H9 (cell line): Measurements from ENCODE around the gene MFSD2B. TPM values are rescaled to one million over a fixed set of nuclear protein-coding genes. Genes with fewer than 3 reads are reported as not detected.

ENCODE experiments used
- DNase-seq: peaks from one replicate; pipeline ENCODE4 v3.0.0-alpha.2; 2017
- H2AFZ ChIP-seq: one replicate; pipeline ENCODE4 v1.6.1; 2013; ENCODE audit warnings: mild to moderate bottlenecking, low read length, control low read depth, moderate library complexity
- H2AK5ac ChIP-seq: 2 replicates; pipeline ENCODE4 v1.6.1; 2013; ENCODE audit warnings: low read length, control low read depth, mixed read lengths; ENCODE audit not compliant: insufficient read length
- H2BK120ac ChIP-seq: one replicate; pipeline ENCODE4 v1.6.1; 2013; ENCODE audit warnings: low read depth, mild to moderate bottlenecking, low read length, control low read depth, inconsistent platforms; ENCODE audit not compliant: poor library complexity, severe bottlenecking
- H2BK12ac ChIP-seq: 2 replicates; pipeline ENCODE4 v1.6.1; 2013; ENCODE audit warnings: low read length, control low read depth, mixed read lengths, low read depth; ENCODE audit not compliant: insufficient read length
- H2BK15ac ChIP-seq: 2 replicates; pipeline ENCODE4 v1.6.1; 2013; ENCODE audit warnings: low read depth, low read length, control low read depth
- H2BK20ac ChIP-seq: one replicate; pipeline ENCODE4 v1.6.1; 2013; ENCODE audit warnings: low read depth, mild to moderate bottlenecking, low read length, control low read depth, inconsistent platforms; ENCODE audit not compliant: poor library complexity, severe bottlenecking
- H2BK5ac ChIP-seq: 2 replicates; pipeline ENCODE4 v1.6.1; 2013; ENCODE audit warnings: low read length, control low read depth, mixed read lengths; ENCODE audit not compliant: insufficient read length
- H3K14ac ChIP-seq: 2 replicates; pipeline ENCODE4 v1.6.1; 2013; ENCODE audit warnings: low read length, control low read depth; ENCODE audit not compliant: insufficient read depth
- H3K18ac ChIP-seq: 2 replicates; pipeline ENCODE4 v1.6.1; 2013; ENCODE audit warnings: low read depth, mild to moderate bottlenecking, mixed read lengths, low read length, control low read depth; ENCODE audit not compliant: insufficient read length
- H3K23ac ChIP-seq: 2 replicates; pipeline ENCODE4 v1.6.1; 2013; ENCODE audit warnings: low read length, control low read depth, mixed read lengths, low read depth; ENCODE audit not compliant: insufficient read length
- H3K23me2 ChIP-seq: 2 replicates; pipeline ENCODE4 v1.6.1; 2013; ENCODE audit warnings: low read depth, mild to moderate bottlenecking, mixed read lengths, low read length, control low read depth; ENCODE audit not compliant: insufficient read length, poor library complexity, severe bottlenecking
- H3K27ac ChIP-seq: 2 replicates; pipeline ENCODE4 v1.5.1; 2013; ENCODE audit warnings: low read length, control low read depth, mixed read lengths, low read depth; ENCODE audit not compliant: insufficient read length
- H3K27me3 ChIP-seq: 2 replicates; pipeline ENCODE4 v1.6.1; 2013; ENCODE audit warnings: low read length, control low read depth, inconsistent platforms; ENCODE audit not compliant: insufficient read depth
- H3K4ac ChIP-seq: 2 replicates; pipeline ENCODE4 v1.6.1; 2013; ENCODE audit warnings: low read depth, mild to moderate bottlenecking, control low read depth, inconsistent platforms, low read length, moderate library complexity
- H3K4me1 ChIP-seq: 2 replicates; pipeline ENCODE4 v1.6.1; 2013; ENCODE audit warnings: low read length, control low read depth, inconsistent platforms; ENCODE audit not compliant: insufficient read depth
- H3K4me2 ChIP-seq: 2 replicates; pipeline ENCODE4 v1.6.1; 2013; ENCODE audit warnings: low read length, control low read depth, mixed read lengths; ENCODE audit not compliant: insufficient read length, insufficient read depth
- H3K56ac ChIP-seq: 2 replicates; pipeline ENCODE4 v1.6.1; 2013; ENCODE audit warnings: low read depth, mild to moderate bottlenecking, mixed read lengths, low read length, control low read depth; ENCODE audit not compliant: insufficient read length
- H3K79me1 ChIP-seq: 2 replicates; pipeline ENCODE4 v1.6.1; 2013; ENCODE audit warnings: low read depth, mild to moderate bottlenecking, moderate library complexity, low read length, control low read depth, inconsistent platforms; ENCODE audit not compliant: insufficient read depth, poor library complexity, severe bottlenecking
- H3K79me2 ChIP-seq: 2 replicates; pipeline ENCODE4 v1.6.1; 2013; ENCODE audit warnings: low read length, control low read depth, inconsistent platforms; ENCODE audit not compliant: insufficient read depth
- H3K9ac ChIP-seq: 2 replicates; pipeline ENCODE4 v1.6.1; 2013; ENCODE audit warnings: low read length, control low read depth, mixed read lengths; ENCODE audit not compliant: insufficient read length; ENCODE audit errors: extremely low read depth
- H3K9me3 ChIP-seq: one replicate; pipeline ENCODE4 v1.6.1; 2013; ENCODE audit warnings: low read depth, low read length, inconsistent platforms; ENCODE audit not compliant: control insufficient read depth
- H3T11ph ChIP-seq: one replicate; pipeline ENCODE4 v1.6.1; 2013; ENCODE audit warnings: mild to moderate bottlenecking, low read length, control low read depth, inconsistent platforms
- H4K20me1 ChIP-seq: one replicate; pipeline ENCODE4 v1.6.1; 2013; ENCODE audit not compliant: control insufficient read depth, insufficient read length, insufficient read depth
- H4K5ac ChIP-seq: 2 replicates; pipeline ENCODE4 v1.6.1; 2013; ENCODE audit warnings: low read depth, mild to moderate bottlenecking, mixed read lengths, low read length, control low read depth; ENCODE audit not compliant: insufficient read length
- H4K8ac ChIP-seq: replicated peaks from 2 replicates; pipeline ENCODE4 v1.6.1; 2013; ENCODE audit warnings: low read length, control low read depth, mixed read lengths, low read depth; ENCODE audit not compliant: insufficient read length
- H4K91ac ChIP-seq: 2 replicates; pipeline ENCODE4 v1.6.1; 2013; ENCODE audit warnings: low read depth, mild to moderate bottlenecking, moderate library complexity, mixed read lengths, low read length, control low read depth; ENCODE audit not compliant: insufficient read length
- H3K27ac Mint-ChIP-seq, 3 experiments: 2 replicates in 2 of 3; 3 replicates in 1 of 3; pipeline ENCODE4 v1.8.0; 2020 to 2021; ENCODE audit warnings: mixed read lengths in 3 of 3, mild to moderate bottlenecking in 1 of 3, moderate library complexity in 1 of 3
- H3K27me3 Mint-ChIP-seq: 2 replicates; pipeline ENCODE4 v1.8.0; 2021; ENCODE audit warnings: low read depth, mild to moderate bottlenecking, moderate library complexity, mixed read lengths
- H3K36me3 Mint-ChIP-seq, 3 experiments: 2 replicates in 2 of 3; 3 replicates in 1 of 3; pipeline ENCODE4 v1.8.0; 2020 to 2021; ENCODE audit warnings: low read depth in 3 of 3, mixed read lengths in 3 of 3; ENCODE audit not compliant: insufficient read depth in 1 of 3
- H3K4me1 Mint-ChIP-seq, 2 experiments: 2 replicates each; pipeline ENCODE4 v1.8.0; 2020; ENCODE audit warnings: mixed read lengths in 2 of 2
- H3K4me3 Mint-ChIP-seq, 2 experiments: 2 replicates in 1 of 2; 3 replicates in 1 of 2; pipeline ENCODE4 v1.8.0; 2020 to 2021; ENCODE audit warnings: mild to moderate bottlenecking in 2 of 2, mixed read lengths in 2 of 2, moderate library complexity in 1 of 2
- H3K9me3 Mint-ChIP-seq, 2 experiments: 2 replicates in 1 of 2; 3 replicates in 1 of 2; pipeline ENCODE4 v1.8.0; 2020; ENCODE audit warnings: mild to moderate bottlenecking in 2 of 2, mixed read lengths in 2 of 2, moderate library complexity in 1 of 2
- WGBS: extraction: QIAGEN DNeasy Blood & Tissue Kit; methylation state at CpG from one replicate; pipeline ENCODE4 v1.1.7; 2013; ENCODE audit warnings: missing lambda C conversion rate, low lambda C conversion rate, mixed read lengths; ENCODE audit not compliant: insufficient read length; ENCODE audit errors: extremely low coverage; 5-methylcytosine and 5-hydroxymethylcytosine counted together
- total RNA-seq: library from RNA; stranded (reverse); gene quantifications from 2 replicates; pipeline ENCODE4 v1.2.1, GENCODE V29; 2021
- TF ChIP-seq, protein P1 (sequence below): fragments of 200-600 bp; sonication (generic); conservative IDR thresholded peaks from 3 replicates; pipeline ENCODE4 v1.8.0; 2021; ENCODE audit warnings: antibody characterized with exemption, mild to moderate bottlenecking

The MFSD2B gene
- total RNA-seq, 1 experiment from 2014 or later, result 1.3 TPM

DNA sequence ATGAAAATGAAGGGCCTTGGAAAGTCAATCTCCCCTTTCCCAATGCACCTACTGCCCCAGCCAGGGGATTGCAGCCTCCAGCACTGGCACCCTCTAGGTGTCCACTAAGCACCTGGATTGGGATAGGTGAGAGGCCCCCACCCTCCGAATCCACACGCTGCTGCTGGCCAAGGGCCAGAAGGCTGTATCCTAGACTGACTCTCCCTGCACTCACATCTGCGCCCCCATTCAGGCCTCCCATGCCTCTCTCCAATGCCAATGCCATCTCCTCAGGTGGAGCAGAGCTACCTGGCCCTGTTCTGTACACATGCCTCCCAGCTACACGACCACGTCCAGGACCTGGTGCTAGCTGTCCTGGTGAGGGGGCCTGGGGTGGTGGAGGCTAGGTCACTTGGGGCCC is 9.8 kb downstream of the MFSD2B start:
- H4K20me1 ChIP-seq, result no peaks in the 10 kb centered on the region
- H3K4me2 ChIP-seq, result no peak overlapping the region
- no peak for DNase-seq
- H2BK15ac ChIP-seq, result no peak overlapping the region
- H3K56ac ChIP-seq, result no peak overlapping the region
- no peak overlapping the region for H3K23ac ChIP-seq
- H3K18ac ChIP-seq, result no peak overlapping the region
- no peak overlapping the region for H3K27ac ChIP-seq
- no CpG with 5 or more reads among the region's 5 CpGs for WGBS
- H2BK12ac ChIP-seq, result no peak overlapping the region
- peaks cover 35% of the 10 kb centered on the region in 2 experiments for H3K4me1 Mint-ChIP-seq
- H3K14ac ChIP-seq, result no peak overlapping the region
- H3K9ac ChIP-seq, result no peak overlapping the region
- no peaks in the 10 kb centered on the region for H3K27me3 Mint-ChIP-seq
- H3T11ph ChIP-seq, result no peak overlapping the region
- no peak overlapping the region for H4K5ac ChIP-seq
- no peak overlapping the region for H3K4ac ChIP-seq
- H4K91ac ChIP-seq, result no peak overlapping the region
- H3K79me2 ChIP-seq, result no peaks in the 10 kb centered on the region
- peak overlapping the region in 1 of 3 experiments; percentile 44; a peak in 1 of 7 replicates for H3K27ac Mint-ChIP-seq
- H3K27me3 ChIP-seq, result no peaks in the 10 kb centered on the region
- peaks cover 2% of the 10 kb centered on the region for H3K23me2 ChIP-seq
- TF ChIP-seq, protein P1, sequence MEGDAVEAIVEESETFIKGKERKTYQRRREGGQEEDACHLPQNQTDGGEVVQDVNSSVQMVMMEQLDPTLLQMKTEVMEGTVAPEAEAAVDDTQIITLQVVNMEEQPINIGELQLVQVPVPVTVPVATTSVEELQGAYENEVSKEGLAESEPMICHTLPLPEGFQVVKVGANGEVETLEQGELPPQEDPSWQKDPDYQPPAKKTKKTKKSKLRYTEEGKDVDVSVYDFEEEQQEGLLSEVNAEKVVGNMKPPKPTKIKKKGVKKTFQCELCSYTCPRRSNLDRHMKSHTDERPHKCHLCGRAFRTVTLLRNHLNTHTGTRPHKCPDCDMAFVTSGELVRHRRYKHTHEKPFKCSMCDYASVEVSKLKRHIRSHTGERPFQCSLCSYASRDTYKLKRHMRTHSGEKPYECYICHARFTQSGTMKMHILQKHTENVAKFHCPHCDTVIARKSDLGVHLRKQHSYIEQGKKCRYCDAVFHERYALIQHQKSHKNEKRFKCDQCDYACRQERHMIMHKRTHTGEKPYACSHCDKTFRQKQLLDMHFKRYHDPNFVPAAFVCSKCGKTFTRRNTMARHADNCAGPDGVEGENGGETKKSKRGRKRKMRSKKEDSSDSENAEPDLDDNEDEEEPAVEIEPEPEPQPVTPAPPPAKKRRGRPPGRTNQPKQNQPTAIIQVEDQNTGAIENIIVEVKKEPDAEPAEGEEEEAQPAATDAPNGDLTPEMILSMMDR, result no peak
- H4K8ac ChIP-seq, result no peak overlapping the region
- no peak overlapping the region for H3K4me3 Mint-ChIP-seq
- no peak overlapping the region for H2AK5ac ChIP-seq
- H3K9me3 ChIP-seq, result no peaks in the 10 kb centered on the region
- peaks cover 5% of the 10 kb centered on the region; the same call in 1 of the 2 replicates for H3K4me1 ChIP-seq
- H3K79me1 ChIP-seq, result no peaks in the 10 kb centered on the region
- no peak overlapping the region for H2BK120ac ChIP-seq
- H2BK20ac ChIP-seq, result no peak overlapping the region
- H3K36me3 Mint-ChIP-seq, result peaks cover 18 to 24% (median 23%) of the 10 kb centered on the region in 3 experiments
- 0 out of 5 replicates have a peak, but pooled peaks cover 0 to 3% of the 10 kb centered on the region in 2 experiments for H3K9me3 Mint-ChIP-seq
- no peak overlapping the region for H2AFZ ChIP-seq
- no peak overlapping the region for H2BK5ac ChIP-seq
